CD1c-positive myeloid dendritic cell (primary cell): ENCODE results near the gene SETBP1.

ENCODE experiments used
- DNase-seq: peaks from one replicate; pipeline ENCODE4 v3.0.0-alpha.2; 2016; ENCODE audit errors: extremely low spot score

The SETBP1 gene

GRCh38 chr18:44731530-44732237 lies 51.0 kb downstream of the SETBP1 start:
- peak; percentile 40 for DNase-seq

- no peak for DNase-seq
Observed at GRCh38 chr18:44732238-44732563, 51.5 kb downstream of the SETBP1 start.

DNA sequence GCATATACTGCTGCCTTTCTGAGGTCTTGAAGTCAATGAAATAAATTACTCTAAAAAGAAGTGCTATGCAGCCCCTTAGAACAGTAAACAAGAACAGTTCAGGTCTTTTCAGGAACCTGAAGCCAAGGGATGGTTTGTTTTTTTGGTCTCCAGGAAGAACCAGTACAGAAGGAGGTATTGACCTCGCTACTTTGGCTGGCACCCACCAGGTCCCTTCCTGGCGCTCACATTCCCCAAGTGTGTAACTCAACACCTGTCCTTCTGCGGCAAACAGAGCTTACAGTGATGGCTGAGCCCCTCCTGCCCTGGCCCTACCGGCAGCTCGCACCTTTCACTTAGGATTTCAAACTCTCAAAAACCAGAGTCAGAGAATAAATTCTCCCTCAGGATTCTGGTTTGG lies 51.9 kb downstream of the SETBP1 start:
- no peak for DNase-seq

- peak; percentile 76 for DNase-seq
Observed at GRCh38 chr18:44733069-44733753, 52.5 kb downstream of the SETBP1 start.

DNA sequence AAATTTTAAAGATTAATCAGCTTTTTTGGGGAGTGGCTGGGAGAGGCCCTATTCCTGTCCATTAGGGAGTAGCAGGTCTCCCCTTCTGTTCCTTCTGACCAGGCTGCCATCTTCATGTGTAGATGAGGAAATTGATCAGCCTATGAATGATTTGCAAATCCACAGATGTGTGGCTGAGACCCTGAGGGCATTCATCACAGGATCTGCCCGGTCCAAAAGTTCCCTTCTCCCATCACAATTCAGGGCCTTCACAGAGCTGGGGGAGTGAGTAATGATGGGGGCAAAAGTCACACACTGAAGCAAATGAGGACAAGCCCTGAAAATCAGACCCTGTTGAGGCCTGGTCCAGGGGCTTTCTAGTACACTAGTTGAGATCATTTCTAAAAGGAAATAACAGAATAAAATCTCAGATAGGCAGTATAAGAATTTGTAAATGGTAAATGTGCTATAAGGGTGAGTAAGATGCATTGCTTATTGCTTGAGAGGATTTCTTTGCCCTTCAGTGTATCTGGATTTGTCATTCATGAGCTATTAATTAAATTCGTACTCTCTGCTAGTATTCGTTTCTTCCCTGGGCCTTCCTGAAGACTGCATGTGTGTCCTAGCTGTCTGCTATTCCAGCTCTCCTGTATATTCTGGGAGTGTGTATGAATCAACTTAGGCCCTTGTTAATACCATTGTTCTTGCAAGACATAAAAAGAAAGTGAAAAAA lies 53.2 kb downstream of the SETBP1 start:
- no peak for DNase-seq

GRCh38 chr18:44735096-44735495 lies 54.4 kb downstream of the SETBP1 start:
- peak; percentile 60 for DNase-seq

- DNase-seq = no peak
Observed at GRCh38 chr18:44736664-44737380, 56.1 kb downstream of the SETBP1 start.

- DNase-seq = no peak
Observed at GRCh38 chr18:44737623-44738022, 56.9 kb downstream of the SETBP1 start.

- DNase-seq = no peak
Observed at GRCh38 chr18:44740000-44740399, 59.3 kb downstream of the SETBP1 start.

GRCh38 chr18:44741085-44741484 lies 60.4 kb downstream of the SETBP1 start:
- DNase-seq = no peak

- DNase-seq = no peak
Observed at GRCh38 chr18:44741511-44741910, 60.8 kb downstream of the SETBP1 start.

GRCh38 chr18:44742126-44742525 lies 61.4 kb downstream of the SETBP1 start:
- no peak for DNase-seq

GRCh38 chr18:44742718-44743311 lies 62.1 kb downstream of the SETBP1 start:
- no peak for DNase-seq

- DNase-seq = no peak
Observed at GRCh38 chr18:44743631-44744030, 62.9 kb downstream of the SETBP1 start.

DNA sequence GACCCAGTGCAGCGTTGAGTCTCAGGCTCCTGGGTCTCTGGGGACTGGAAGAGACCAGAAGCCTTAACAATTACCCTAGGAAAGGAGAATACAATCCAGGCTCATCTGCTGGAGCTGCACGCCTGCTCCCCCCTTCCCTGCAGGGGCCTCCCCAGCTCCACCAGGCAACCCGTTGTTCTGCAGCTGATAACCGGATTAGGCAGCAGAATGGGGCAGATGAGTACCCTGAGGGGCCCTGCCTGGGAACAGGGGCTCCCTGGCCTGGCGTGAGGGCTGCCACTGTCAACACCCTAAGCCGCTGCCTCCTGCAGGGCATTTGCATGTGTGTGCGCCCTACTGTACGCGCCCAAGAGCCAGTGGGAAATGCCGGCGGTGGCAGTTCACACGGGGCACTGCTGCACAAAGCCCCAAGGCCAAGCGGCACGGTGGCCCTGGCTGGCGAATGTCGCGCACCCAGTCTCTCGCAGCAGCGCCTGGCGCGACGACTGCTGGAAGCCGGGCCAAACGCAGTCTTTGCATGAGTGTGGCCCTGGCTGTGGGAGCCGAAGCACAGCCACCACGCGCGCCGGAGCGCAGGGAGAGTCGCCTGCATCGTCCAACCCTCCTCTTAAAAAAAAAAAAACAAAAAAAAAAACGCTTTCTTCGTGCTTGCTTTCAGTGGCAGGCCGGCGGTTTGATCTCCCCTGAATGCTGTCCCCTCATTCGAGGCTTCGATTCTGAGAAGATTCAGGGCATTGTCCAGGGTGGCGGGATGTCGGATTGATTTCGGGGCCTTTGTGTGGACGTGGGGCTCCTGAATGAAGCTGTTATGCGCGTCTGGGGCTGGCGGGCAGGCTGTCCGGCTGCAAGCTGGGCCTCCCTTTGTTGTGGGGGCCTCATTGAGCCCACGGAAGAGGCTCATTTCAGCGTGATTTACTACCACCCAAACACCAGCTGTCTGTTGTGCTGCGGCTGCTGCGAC lies 63.8 kb downstream of the SETBP1 start:
- DNase-seq = no peak

DNA sequence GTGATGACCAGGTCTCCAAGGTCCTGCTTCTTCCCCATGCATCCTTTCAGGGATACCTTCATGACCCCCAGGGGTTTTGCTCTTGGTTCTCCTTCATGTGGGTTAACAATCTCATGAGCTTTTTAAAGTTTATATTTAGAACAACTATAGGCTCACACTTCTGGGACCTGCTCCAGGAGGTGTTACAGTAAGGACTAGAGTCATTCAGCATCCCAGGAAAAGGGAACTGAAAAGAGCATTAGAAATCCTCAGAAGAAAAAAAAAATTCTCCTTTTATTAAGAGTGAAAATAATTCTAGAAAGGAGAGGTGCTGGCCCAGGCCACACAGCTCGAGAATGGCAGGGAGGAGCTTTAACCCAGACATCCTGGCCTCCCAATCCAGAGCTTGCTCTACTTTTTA lies 66.5 kb downstream of the SETBP1 start:
- no peak for DNase-seq

GRCh38 chr18:44748582-44748981 lies 67.9 kb downstream of the SETBP1 start:
- no peak for DNase-seq

DNA sequence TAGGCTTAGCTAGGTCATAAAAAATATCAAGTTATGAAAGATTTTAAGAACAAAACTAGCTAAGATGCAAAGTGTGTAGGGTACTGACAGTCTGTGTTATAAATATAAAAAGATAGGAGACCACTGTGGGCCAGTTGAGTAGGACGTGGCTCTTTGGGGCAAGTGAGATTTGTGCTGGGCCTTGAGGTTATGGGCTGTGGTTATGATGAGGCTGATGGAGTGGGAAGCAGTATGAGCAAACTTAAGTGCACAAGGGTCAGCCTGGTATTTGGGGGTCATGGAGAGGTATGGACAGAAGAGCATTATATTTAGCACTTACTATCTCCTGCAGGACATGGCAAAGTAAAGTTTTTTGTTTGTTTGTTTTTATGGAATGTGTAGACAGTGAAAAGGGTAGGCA lies 70.1 kb downstream of the SETBP1 start:
- DNase-seq = no peak

DNA sequence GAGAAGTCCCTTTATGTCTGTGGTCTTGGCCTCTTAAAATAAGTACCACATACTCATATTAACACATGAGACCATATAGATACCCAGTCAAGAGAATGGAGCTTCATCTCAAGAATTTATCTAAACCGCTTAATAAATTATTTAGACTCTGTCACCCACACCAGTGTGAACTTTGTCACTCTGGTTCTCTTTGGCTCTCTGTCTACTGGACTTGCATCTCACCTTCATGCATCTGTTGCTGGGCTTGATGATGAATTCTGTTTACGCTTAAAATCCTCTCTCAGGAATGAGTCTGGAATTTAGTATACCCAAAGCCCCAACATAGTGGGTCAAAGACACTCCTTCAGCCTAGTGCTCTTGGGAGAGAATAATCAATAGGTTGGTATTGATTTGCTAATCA lies 73.9 kb downstream of the SETBP1 start:
- no peak for DNase-seq

DNA sequence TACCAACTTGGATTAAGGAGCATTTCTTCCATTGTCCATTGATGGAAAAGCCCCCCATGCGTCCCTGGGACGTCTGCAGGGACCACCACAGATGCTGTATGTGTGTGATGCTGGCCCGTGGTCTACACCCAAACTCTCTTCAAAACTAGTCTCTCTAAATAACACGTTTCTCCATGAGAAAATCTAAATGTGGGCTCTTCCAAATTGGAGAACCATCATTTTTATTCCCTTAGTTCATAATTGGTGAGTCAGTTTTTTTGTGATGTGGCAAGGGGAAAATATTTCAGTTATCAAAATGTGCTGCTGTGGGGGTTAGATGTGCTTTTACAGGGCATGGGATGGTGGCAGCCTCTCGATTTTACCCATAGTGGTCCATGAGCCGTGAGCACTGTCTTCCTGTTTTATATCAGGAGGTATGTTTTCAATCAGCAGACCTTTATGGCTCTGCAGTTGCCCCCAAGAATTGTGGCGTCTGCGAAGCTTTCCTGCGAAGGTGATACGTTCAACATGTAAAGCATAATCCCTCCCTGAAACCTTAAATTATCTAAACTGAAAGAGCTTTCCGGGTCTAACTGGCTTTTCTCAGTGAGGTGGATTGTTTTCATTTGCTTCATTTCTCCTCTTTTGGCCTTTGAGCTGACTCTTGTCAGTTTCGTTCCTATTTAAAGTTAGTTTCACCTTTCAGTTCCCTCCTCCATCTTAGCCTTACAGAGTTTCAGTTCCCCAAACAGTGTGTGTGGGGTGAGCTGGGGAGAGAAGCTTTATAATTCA lies 78.4 kb downstream of the SETBP1 start:
- peak; percentile 87 for DNase-seq
